Measurements from ENCODE around the gene RASGRF2.

DNA sequence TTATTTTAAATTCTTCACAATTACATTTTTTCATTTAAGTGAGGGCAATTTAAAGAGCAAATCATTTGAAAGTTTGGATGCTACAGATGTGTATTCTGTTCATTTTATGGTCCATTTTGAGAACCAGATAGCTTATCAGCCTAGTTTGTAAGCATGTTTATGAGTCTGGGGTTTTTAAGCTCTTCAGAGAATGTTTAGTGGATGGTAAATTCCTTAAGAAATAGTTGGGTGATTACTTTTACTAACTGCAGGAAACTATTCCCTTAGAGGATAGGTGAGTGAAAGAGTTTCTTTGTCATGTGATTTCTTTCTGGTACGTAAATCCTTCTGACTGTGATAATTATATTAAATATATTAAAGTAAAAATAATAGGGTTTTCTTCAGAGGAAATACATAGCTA is 17.6 kb downstream of the RASGRF2 start:
- no peak for TF ChIP-seq CTCF (IDR thresholded peaks at IDR 0.05)
- no peak for TF ChIP-seq POLR2A (IDR thresholded peaks at IDR 0.05)
- TF ChIP-seq POLR2AphosphoS5 (IDR thresholded peaks at IDR 0.05) = no peak
